Activated CD8-positive, alpha-beta memory T cell treated with anti-CD3 and anti-CD28 coated beads, Interleukin-2, amount 50 U/mL, for 24 hours (primary cell): Measurements from ENCODE around the gene CIZ1.
"Not testable (repeated sequence)": the region's sequence is repeated elsewhere in the genome, so short reads cannot be mapped to it uniquely, and the experiment has no call there.

ENCODE experiments used
- DNase-seq: peaks from one replicate; pipeline ENCODE4 v3.0.0-alpha.2; 2020; ENCODE audit errors: extremely low read depth

Gene CIZ1

GRCh38 chr9:128190013-128190412, 1.4 kb downstream of the CIZ1 start:
- no peak for DNase-seq

- DNase-seq = no peak
Observed at GRCh38 chr9:128188209-128188608, 3.2 kb downstream of the CIZ1 start.

- no peak for DNase-seq
Observed at GRCh38 chr9:128187361-128187760, 4.0 kb downstream of the CIZ1 start.

- DNase-seq = no peak
Observed at GRCh38 chr9:128185979-128186965, 5.1 kb downstream of the CIZ1 start.

- no peak for DNase-seq
Observed at GRCh38 chr9:128182893-128183588, 8.3 kb downstream of the CIZ1 start.

- not testable (repeated sequence) for DNase-seq
Observed at GRCh38 chr9:128181480-128181879, 9.9 kb downstream of the CIZ1 start.

GRCh38 chr9:128180447-128180846, 10.9 kb downstream of the CIZ1 start:
- no peak for DNase-seq

GRCh38 chr9:128180001-128180400, 11.4 kb downstream of the CIZ1 start:
- DNase-seq = no peak

GRCh38 chr9:128178806-128179431, 12.5 kb downstream of the CIZ1 start:
- DNase-seq = no peak

GRCh38 chr9:128175726-128176125, 15.6 kb downstream of the CIZ1 start:
- no peak for DNase-seq

- DNase-seq = no peak
Observed at GRCh38 chr9:128175102-128175563, 16.2 kb downstream of the CIZ1 start.

GRCh38 chr9:128174062-128174461, 17.3 kb downstream of the CIZ1 start:
- no peak for DNase-seq

GRCh38 chr9:128169925-128170324, 21.4 kb downstream of the CIZ1 start:
- no peak for DNase-seq

- no peak for DNase-seq
Observed at GRCh38 chr9:128169492-128169891, 21.9 kb downstream of the CIZ1 start.

GRCh38 chr9:128168731-128169308, 22.6 kb downstream of the CIZ1 start:
- DNase-seq = no peak

GRCh38 chr9:128167209-128167608, 24.2 kb downstream of the CIZ1 start:
- no peak for DNase-seq

GRCh38 chr9:128166169-128166568, 25.2 kb downstream of the CIZ1 start:
- DNase-seq = no peak

GRCh38 chr9:128164307-128164885, 27.0 kb downstream of the CIZ1 start:
- DNase-seq = no peak

GRCh38 chr9:128163523-128164306, 27.7 kb downstream of the CIZ1 start:
- no peak for DNase-seq

GRCh38 chr9:128163027-128163515, 28.3 kb downstream of the CIZ1 start:
- DNase-seq = no peak
